ENCODE results near the gene ZDHHC9. TPM values are rescaled to one million over a fixed set of nuclear protein-coding genes. Genes with fewer than 3 reads are reported as not detected.

ZDHHC9 gene
- 10 to 100 TPM in 3 of 4 donors, 1 to 10 TPM in 1; 7.9 to 25.3 (median 14.7) TPM for total RNA-seq

DNA sequence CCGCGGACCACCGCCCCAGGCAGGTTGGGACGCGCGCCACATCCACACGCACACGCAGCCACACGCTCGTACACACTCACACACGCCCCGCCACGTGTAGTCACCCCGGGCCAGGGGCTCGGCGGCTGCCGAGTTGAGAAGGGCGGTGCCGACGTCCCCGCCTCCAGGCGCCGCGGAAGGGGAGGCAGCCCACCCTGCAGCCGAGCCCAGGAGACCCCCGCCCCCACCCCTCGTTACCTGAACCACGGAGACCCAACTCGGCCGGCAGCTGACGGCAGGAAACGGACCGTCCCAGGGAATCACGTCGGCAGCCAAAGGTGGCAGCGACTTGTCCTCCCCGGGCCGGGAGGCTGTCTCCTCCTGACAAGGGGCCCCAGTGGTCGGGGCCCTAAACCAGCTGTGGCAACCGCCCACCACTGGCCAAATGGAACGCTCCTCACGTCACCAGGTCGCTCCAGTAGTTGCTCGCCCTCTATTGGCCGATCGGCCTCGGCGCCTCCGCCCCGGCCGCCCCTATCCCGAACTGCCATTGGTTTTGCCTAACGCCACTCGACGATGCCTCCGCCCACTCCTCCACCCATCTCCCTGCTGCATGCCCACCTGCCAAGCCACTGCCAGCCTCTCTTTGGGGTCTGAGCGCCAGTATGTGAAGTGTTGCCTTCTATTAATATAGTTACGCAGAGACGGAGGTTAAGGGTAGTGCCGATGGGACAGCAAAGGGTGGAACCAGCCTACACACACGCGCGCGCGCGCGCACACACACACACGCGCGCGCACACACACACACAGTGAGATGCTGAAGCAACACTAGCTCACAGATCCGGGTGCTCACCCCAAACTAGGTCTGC, at the start of gene ZDHHC9:
Gene ZDHHC9, minus strand, starts transcription at position 428 of the 848 bp plus-strand sequence. CDS start 1,941 bp downstream, outside the sequence.
- ATAC-seq (peak; percentile 94 to 95), DNase-seq (peak; percentile 77 to 84)
- TF ChIP-seq, protein P1, sequence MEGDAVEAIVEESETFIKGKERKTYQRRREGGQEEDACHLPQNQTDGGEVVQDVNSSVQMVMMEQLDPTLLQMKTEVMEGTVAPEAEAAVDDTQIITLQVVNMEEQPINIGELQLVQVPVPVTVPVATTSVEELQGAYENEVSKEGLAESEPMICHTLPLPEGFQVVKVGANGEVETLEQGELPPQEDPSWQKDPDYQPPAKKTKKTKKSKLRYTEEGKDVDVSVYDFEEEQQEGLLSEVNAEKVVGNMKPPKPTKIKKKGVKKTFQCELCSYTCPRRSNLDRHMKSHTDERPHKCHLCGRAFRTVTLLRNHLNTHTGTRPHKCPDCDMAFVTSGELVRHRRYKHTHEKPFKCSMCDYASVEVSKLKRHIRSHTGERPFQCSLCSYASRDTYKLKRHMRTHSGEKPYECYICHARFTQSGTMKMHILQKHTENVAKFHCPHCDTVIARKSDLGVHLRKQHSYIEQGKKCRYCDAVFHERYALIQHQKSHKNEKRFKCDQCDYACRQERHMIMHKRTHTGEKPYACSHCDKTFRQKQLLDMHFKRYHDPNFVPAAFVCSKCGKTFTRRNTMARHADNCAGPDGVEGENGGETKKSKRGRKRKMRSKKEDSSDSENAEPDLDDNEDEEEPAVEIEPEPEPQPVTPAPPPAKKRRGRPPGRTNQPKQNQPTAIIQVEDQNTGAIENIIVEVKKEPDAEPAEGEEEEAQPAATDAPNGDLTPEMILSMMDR (IDR thresholded peaks at IDR 0.05 in 4 of 5, conservative IDR thresholded peaks at IDR 0.05 in 1 of 5), result peak in 1 of 5 experiments; percentile 21
- peak; percentile 54 to 61 for TF ChIP-seq POLR2A (IDR thresholded peaks at IDR 0.05)
- Histone ChIP-seq H3K36me3 (no peaks in the 10 kb centered on the region), H3K27ac (peak within 1 kb of the TSS; percentile 76 to 89 (median 84)), H3K4me1 (no peaks in the 10 kb centered on the region), H3K4me3 (peak within 1 kb of the TSS; percentile 68 to 77 (median 72)), H3K9me3 (no peaks in the 10 kb centered on the region), H3K27me3 (no peaks in the 10 kb centered on the region)
- in situ Hi-C loops (cut with MboI; ENCODE audit: low sequenced_read_pairs in 4 of 4) (loop anchor here in 2 of 4 donors (25.0 kb wide), 2 partner anchors 206 to 231 kb away; no protein-coding TSS in a partner anchor), intact Hi-C loops (cut with DNase I; ENCODE audit: low total_unique reads) (loop anchor here (5.0 to 10.0 kb wide), 4 partner anchors 61 to 239 kb away; partner anchors contain the start of genes APLN, BCORL1 and UTP14A)

DNA sequence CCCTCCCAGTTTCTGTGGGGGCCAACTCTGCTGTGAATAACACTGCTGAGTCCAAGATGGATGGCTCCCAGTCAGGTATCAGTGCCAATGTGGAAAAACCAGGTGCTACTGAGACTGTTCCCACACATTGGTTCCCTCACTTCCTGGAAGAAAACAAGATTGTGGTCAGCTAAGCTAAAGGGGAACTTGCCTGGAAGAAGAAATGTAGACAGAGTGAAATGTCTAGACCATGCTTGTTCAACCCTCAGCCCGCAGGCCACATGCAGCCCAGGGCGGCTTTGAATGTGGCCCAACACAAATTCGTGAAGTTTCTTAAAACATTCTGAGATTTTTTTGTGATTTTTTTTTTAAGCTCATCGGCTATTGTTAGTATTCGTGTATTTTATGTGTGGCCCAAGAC, 33.7 kb upstream of the ZDHHC9 start:
- in situ Hi-C loops (cut with MboI; ENCODE audit: low sequenced_read_pairs in 4 of 4) (no loop called here), intact Hi-C loops (cut with DNase I; ENCODE audit: low total_unique reads) (no loop called here)
- H3K4me1 ChIP-seq, result no peaks in the 10 kb centered on the region
- no peak overlapping the region for H3K27ac ChIP-seq
- no peaks in the 10 kb centered on the region for H3K9me3 ChIP-seq
- no peak for TF ChIP-seq POLR2A (IDR thresholded peaks at IDR 0.05)
- TF ChIP-seq, protein P1 (IDR thresholded peaks at IDR 0.05 in 4 of 5, conservative IDR thresholded peaks at IDR 0.05 in 1 of 5), result no peak
- H3K27me3 ChIP-seq, result no peaks in the 10 kb centered on the region
- no peaks in the 10 kb centered on the region for H3K36me3 ChIP-seq
- H3K4me3 ChIP-seq, result no peak overlapping the region
- no peak for ATAC-seq
- DNase-seq, result no peak

DNA sequence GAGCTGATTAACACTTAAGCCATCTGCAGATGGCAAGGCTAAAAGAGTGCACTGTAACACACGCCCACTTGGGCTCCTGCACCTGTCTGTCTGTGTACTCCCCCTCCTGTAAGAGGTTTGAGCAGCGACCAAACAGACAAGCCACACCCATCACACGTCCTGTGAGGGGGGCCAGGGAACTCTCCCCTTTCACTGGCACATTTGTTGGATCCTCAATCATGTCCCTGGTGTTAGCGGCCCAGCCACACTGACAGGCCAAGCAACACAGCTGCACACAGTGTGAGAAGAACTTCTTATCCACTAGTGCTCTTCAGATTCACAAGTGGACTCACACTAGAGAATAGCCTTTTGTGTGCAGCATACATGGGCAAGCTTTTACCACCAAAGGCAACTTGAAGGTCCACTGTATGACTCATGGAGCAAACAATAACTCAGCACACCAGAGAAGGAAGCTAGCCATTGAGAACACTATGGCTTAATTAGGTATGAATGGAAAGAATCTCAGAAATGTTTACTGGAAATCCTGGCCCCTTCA, 33.2 kb upstream of the ZDHHC9 start:
- Histone ChIP-seq H3K36me3 (no peaks in the 10 kb centered on the region), H3K27ac (no peak overlapping the region), H3K4me1 (no peaks in the 10 kb centered on the region), H3K9me3 (no peaks in the 10 kb centered on the region), H3K4me3 (no peak overlapping the region), H3K27me3 (no peaks in the 10 kb centered on the region)
- in situ Hi-C loops (cut with MboI; ENCODE audit: low sequenced_read_pairs in 4 of 4), result no loop called here
- intact Hi-C loops (cut with DNase I; ENCODE audit: low total_unique reads), result no loop called here
- TF ChIP-seq, protein P1 (IDR thresholded peaks at IDR 0.05 in 4 of 5, conservative IDR thresholded peaks at IDR 0.05 in 1 of 5), result no peak
- no peak for TF ChIP-seq POLR2A (IDR thresholded peaks at IDR 0.05)
- DNase-seq (no peak), ATAC-seq (no peak)

DNA sequence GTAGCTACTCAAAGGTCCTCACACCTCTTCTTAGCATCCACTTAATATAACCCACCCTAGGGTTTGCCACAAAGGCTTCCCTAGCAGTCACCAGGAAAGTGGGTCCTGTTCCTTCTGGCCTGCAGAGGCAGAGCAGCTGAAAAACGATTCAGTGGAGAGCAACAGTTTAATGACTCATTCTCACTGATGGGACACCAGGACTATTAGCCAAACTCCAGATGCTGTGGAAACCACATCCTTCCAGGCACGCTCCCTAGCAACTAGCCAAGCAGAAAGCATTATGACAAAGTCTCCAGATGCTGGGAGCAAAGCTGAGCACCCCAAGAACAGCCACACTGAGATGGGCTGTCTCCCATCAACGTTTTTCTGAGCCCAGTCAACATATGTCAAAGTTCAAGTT, 32.0 kb upstream of the ZDHHC9 start:
- in situ Hi-C loops (cut with MboI; ENCODE audit: low sequenced_read_pairs in 4 of 4) (no loop called here), intact Hi-C loops (cut with DNase I; ENCODE audit: low total_unique reads) (no loop called here)
- no peaks in the 10 kb centered on the region for H3K4me1 ChIP-seq
- TF ChIP-seq, protein P1 (IDR thresholded peaks at IDR 0.05 in 4 of 5, conservative IDR thresholded peaks at IDR 0.05 in 1 of 5), result no peak
- TF ChIP-seq POLR2A (IDR thresholded peaks at IDR 0.05), result no peak
- H3K9me3 ChIP-seq, result no peaks in the 10 kb centered on the region
- ATAC-seq (no peak), DNase-seq (no peak)
- H3K27ac ChIP-seq, result no peak overlapping the region
- no peaks in the 10 kb centered on the region for H3K27me3 ChIP-seq
- no peaks in the 10 kb centered on the region for H3K36me3 ChIP-seq
- no peak overlapping the region for H3K4me3 ChIP-seq
